Measurements from ENCODE around the gene KLHL33.
A peak's percentile ranks its signal among the peaks of the same experiment; 100 is the strongest.

Gene KLHL33

DNA sequence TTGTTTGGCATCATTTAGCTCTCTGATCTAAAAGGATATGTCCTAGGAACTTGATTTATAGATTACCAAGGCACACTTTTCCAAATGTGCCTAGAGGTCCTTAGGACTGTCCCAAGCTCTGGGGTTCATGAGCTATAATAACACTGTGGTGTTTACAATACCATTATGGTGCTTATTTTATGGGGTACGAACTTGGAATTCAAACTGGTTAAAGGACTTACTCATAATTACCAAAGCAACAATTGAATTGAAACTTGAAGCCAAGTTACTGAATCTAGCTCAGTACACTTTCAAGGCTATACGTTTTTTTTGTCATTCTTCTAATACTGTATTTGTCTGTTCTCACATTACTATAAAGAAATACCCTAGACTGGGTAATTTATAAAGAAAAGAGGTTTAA lies 13.1 kb downstream of the KLHL33 start:
- H3K9ac ChIP-seq (ENCODE audit: low read length): no peak overlapping the region
- no peaks in the 10 kb centered on the region for H3K36me3 ChIP-seq (ENCODE audit: insufficient read depth, low read length)
- H3K27ac ChIP-seq (ENCODE audit: low read depth, low read length): no peak overlapping the region
- no peak overlapping the region for H3K4me3 ChIP-seq (ENCODE audit: low read depth in 1 of 2, low read length in 2 of 2)
- no peaks in the 10 kb centered on the region for H3K27me3 ChIP-seq (ENCODE audit: control insufficient read depth in 1 of 2, insufficient read depth in 2 of 2, low read length in 2 of 2)
- H3K9me3 ChIP-seq (ENCODE audit: low read length): no peaks in the 10 kb centered on the region
- H3K4me1 ChIP-seq (ENCODE audit: insufficient read depth, low read length): no peaks in the 10 kb centered on the region

DNA sequence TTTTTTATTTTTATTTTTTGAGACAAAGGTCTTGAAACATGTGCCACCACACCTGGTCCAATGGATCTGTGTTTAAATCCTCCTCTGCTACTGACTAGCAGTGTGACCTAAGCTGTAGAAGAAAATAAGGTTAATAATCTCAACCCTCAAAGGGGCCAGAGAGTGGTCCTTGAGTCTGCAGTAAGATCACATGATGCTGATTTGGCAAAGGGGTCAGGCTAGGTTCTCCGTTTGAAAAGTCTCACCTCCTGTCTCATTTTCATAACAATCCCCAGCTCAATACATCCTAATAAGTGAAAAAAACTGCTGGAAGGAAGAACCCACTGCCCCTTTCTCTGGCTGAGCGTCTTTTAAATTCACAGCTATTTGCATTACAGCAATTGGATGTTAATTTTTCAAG lies 14.7 kb downstream of the KLHL33 start:
- Histone ChIP-seq H3K9me3 (ENCODE audit: low read length) (no peaks in the 10 kb centered on the region), H3K27ac (ENCODE audit: low read depth, low read length) (no peak overlapping the region), H3K4me1 (ENCODE audit: insufficient read depth, low read length) (no peaks in the 10 kb centered on the region), H3K27me3 (ENCODE audit: control insufficient read depth in 1 of 2, insufficient read depth in 2 of 2, low read length in 2 of 2) (no peaks in the 10 kb centered on the region), H3K4me3 (ENCODE audit: low read depth in 1 of 2, low read length in 2 of 2) (no peak overlapping the region), H3K9ac (ENCODE audit: low read length) (no peak overlapping the region), H3K36me3 (ENCODE audit: insufficient read depth, low read length) (no peaks in the 10 kb centered on the region)

- Histone ChIP-seq H3K27ac (ENCODE audit: low read depth, low read length) (no peak overlapping the region), H3K4me1 (ENCODE audit: insufficient read depth, low read length) (no peaks in the 10 kb centered on the region), H3K4me3 (ENCODE audit: low read depth in 1 of 2, low read length in 2 of 2) (no peak overlapping the region), H3K36me3 (ENCODE audit: insufficient read depth, low read length) (no peaks in the 10 kb centered on the region), H3K9me3 (ENCODE audit: low read length) (no peaks in the 10 kb centered on the region), H3K9ac (ENCODE audit: low read length) (no peak overlapping the region), H3K27me3 (ENCODE audit: control insufficient read depth in 1 of 2, insufficient read depth in 2 of 2, low read length in 2 of 2) (no peaks in the 10 kb centered on the region)
Observed at GRCh38 chr14:20419419-20419818, 16.5 kb downstream of the KLHL33 start.

- Histone ChIP-seq H3K27ac (ENCODE audit: low read depth, low read length) (no peak overlapping the region), H3K4me1 (ENCODE audit: insufficient read depth, low read length) (no peaks in the 10 kb centered on the region), H3K9ac (ENCODE audit: low read length) (no peak overlapping the region), H3K27me3 (ENCODE audit: control insufficient read depth in 1 of 2, insufficient read depth in 2 of 2, low read length in 2 of 2) (no peaks in the 10 kb centered on the region), H3K36me3 (ENCODE audit: insufficient read depth, low read length) (no peaks in the 10 kb centered on the region), H3K9me3 (ENCODE audit: low read length) (no peaks in the 10 kb centered on the region), H3K4me3 (ENCODE audit: low read depth in 1 of 2, low read length in 2 of 2) (no peak overlapping the region)
Observed at GRCh38 chr14:20418501-20418909, 17.5 kb downstream of the KLHL33 start.

DNA sequence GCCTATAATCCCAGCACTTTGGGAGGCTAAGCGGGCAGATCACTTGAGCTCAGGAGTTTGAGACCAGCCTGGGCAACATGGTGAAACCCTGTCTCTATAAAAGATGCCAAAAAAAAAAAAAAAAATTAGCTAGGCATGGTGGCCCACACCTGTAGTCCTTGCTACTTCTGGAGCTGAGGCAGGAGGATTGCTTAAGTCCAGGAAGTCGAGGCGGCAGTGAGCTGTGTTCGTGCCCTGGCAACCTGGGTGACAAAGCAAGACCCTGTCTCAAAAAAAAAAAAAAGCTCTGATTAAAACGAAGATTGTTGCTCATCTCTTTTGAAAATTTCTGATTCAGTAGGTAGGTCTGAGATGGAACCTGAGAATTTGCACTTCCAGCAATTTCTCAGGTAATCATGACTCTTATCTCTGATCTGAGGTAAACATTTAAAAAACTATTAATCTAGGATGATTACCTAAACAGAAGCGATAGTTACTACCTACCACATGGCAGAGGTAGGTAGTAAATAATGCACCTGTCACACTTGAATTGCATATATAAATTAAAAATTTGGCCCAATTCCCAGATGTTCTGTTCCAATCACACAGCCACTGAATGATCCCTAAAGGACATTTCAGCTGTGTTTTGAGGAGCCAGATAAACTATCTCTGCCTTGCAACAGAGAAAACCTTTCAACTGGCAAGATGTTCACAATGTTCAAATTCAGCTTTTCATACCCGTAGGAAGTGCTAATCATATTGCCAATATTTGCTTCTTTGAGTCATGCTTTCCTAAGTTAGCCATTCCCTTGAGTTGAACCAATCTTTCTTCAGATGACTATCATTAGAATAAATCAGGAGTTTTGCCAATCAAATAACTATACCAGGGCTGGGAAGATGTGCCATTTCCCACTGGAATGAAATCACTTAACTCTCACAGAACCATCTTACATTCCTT lies 18.4 kb downstream of the KLHL33 start:
- H3K4me3 ChIP-seq (ENCODE audit: low read depth in 1 of 2, low read length in 2 of 2): no peak overlapping the region
- no peak overlapping the region for H3K9ac ChIP-seq (ENCODE audit: low read length)
- no peaks in the 10 kb centered on the region for H3K9me3 ChIP-seq (ENCODE audit: low read length)
- H3K27me3 ChIP-seq (ENCODE audit: control insufficient read depth in 1 of 2, insufficient read depth in 2 of 2, low read length in 2 of 2): no peaks in the 10 kb centered on the region
- H3K4me1 ChIP-seq (ENCODE audit: insufficient read depth, low read length): no peaks in the 10 kb centered on the region
- no peaks in the 10 kb centered on the region for H3K36me3 ChIP-seq (ENCODE audit: insufficient read depth, low read length)
- no peak overlapping the region for H3K27ac ChIP-seq (ENCODE audit: low read depth, low read length)

DNA sequence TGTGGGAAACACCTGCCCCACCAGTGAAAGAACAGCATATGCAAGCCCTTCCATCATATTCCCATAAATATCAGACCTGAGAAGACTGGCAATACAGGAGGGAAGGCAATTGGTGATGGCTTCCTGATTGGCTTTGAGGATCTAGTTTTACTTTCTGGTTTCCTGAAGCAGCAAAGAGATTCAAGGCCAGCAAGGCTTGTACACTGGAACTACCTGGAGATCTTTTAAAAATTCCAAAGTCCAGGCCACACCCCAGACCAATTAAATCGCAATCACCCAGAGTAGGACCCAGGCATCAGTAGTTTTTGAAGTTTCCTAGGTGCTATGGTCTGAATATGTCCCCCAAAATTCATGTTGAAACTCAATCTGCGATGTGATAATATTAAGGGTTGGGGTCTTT lies 19.7 kb downstream of the KLHL33 start:
- no peak overlapping the region for H3K27ac ChIP-seq (ENCODE audit: low read depth, low read length)
- no peaks in the 10 kb centered on the region for H3K36me3 ChIP-seq (ENCODE audit: insufficient read depth, low read length)
- no peaks in the 10 kb centered on the region for H3K27me3 ChIP-seq (ENCODE audit: control insufficient read depth in 1 of 2, insufficient read depth in 2 of 2, low read length in 2 of 2)
- H3K9me3 ChIP-seq (ENCODE audit: low read length): no peaks in the 10 kb centered on the region
- H3K9ac ChIP-seq (ENCODE audit: low read length): no peak overlapping the region
- H3K4me1 ChIP-seq (ENCODE audit: insufficient read depth, low read length): peaks cover 11% of the 10 kb centered on the region
- no peak overlapping the region for H3K4me3 ChIP-seq (ENCODE audit: low read depth in 1 of 2, low read length in 2 of 2)

- Histone ChIP-seq H3K27me3 (ENCODE audit: control insufficient read depth in 1 of 2, insufficient read depth in 2 of 2, low read length in 2 of 2) (no peaks in the 10 kb centered on the region), H3K36me3 (ENCODE audit: insufficient read depth, low read length) (no peaks in the 10 kb centered on the region), H3K27ac (ENCODE audit: low read depth, low read length) (no peak overlapping the region), H3K4me1 (ENCODE audit: insufficient read depth, low read length) (peaks cover 13% of the 10 kb centered on the region), H3K9me3 (ENCODE audit: low read length) (no peaks in the 10 kb centered on the region), H3K4me3 (ENCODE audit: low read depth in 1 of 2, low read length in 2 of 2) (no peak overlapping the region), H3K9ac (ENCODE audit: low read length) (no peak overlapping the region)
Observed at GRCh38 chr14:20415782-20416206, 20.2 kb downstream of the KLHL33 start.

- Histone ChIP-seq H3K36me3 (ENCODE audit: insufficient read depth, low read length) (no peaks in the 10 kb centered on the region), H3K9me3 (ENCODE audit: low read length) (no peaks in the 10 kb centered on the region), H3K4me1 (ENCODE audit: insufficient read depth, low read length) (peaks cover 13% of the 10 kb centered on the region), H3K27ac (ENCODE audit: low read depth, low read length) (peak overlapping the region; percentile 90), H3K27me3 (ENCODE audit: control insufficient read depth in 1 of 2, insufficient read depth in 2 of 2, low read length in 2 of 2) (no peaks in the 10 kb centered on the region), H3K4me3 (ENCODE audit: low read depth in 1 of 2, low read length in 2 of 2) (peak overlapping the region; percentile 69 to 80), H3K9ac (ENCODE audit: low read length) (peak overlapping the region; percentile 65)
Observed at GRCh38 chr14:20413744-20414082, 22.3 kb downstream of the KLHL33 start.

- no peaks in the 10 kb centered on the region for H3K27me3 ChIP-seq (ENCODE audit: control insufficient read depth in 1 of 2, insufficient read depth in 2 of 2, low read length in 2 of 2)
- peak within 1 kb of the TSS; percentile 65 for H3K9ac ChIP-seq (ENCODE audit: low read length)
- H3K4me1 ChIP-seq (ENCODE audit: insufficient read depth, low read length): peaks cover 13% of the 10 kb centered on the region
- peaks cover 4% of the 10 kb centered on the region for H3K36me3 ChIP-seq (ENCODE audit: insufficient read depth, low read length)
- peak within 1 kb of the TSS; percentile 69 to 80 for H3K4me3 ChIP-seq (ENCODE audit: low read depth in 1 of 2, low read length in 2 of 2)
- H3K27ac ChIP-seq (ENCODE audit: low read depth, low read length): peak within 1 kb of the TSS; percentile 90
- H3K9me3 ChIP-seq (ENCODE audit: low read length): no peaks in the 10 kb centered on the region
Observed at GRCh38 chr14:20412876-20413743, 22.9 kb downstream of the KLHL33 start, which contains the start of gene TEP1. Gene TEP1, minus strand, starts transcription at chr14:20413501. Its CDS starts 5,062 bp downstream, at chr14:20408439.

DNA sequence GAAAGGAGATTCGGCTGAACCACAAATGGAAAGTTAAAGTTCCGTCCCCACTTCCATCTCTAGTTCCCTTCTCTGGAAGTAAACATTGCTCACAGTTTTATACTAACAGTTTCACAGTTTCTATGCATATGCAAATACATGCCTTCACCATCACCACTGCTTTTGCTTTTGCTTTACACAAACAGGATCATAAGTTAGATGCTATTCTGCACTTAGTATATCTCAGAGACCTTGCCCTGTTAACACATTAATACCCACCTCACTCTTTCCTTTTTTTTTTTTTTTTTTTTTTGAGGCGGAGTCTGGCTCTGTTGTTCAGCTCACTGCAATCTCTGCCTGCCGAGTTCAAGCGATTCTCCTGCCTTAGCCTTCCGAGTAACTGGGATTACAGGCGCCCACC lies 23.6 kb downstream of the KLHL33 start:
- peak overlapping the region; percentile 90 for H3K27ac ChIP-seq (ENCODE audit: low read depth, low read length)
- H3K4me3 ChIP-seq (ENCODE audit: low read depth in 1 of 2, low read length in 2 of 2): peak overlapping the region; percentile 69 to 80
- peak overlapping the region; percentile 65 for H3K9ac ChIP-seq (ENCODE audit: low read length)
- no peaks in the 10 kb centered on the region for H3K9me3 ChIP-seq (ENCODE audit: low read length)
- H3K36me3 ChIP-seq (ENCODE audit: insufficient read depth, low read length): peaks cover 11% of the 10 kb centered on the region
- no peaks in the 10 kb centered on the region for H3K27me3 ChIP-seq (ENCODE audit: control insufficient read depth in 1 of 2, insufficient read depth in 2 of 2, low read length in 2 of 2)
- peaks cover 13% of the 10 kb centered on the region for H3K4me1 ChIP-seq (ENCODE audit: insufficient read depth, low read length)

GRCh38 chr14:20409226-20409625 lies 26.7 kb downstream of the KLHL33 start:
- Histone ChIP-seq H3K9ac (ENCODE audit: low read length) (no peak overlapping the region), H3K27me3 (ENCODE audit: control insufficient read depth in 1 of 2, insufficient read depth in 2 of 2, low read length in 2 of 2) (no peaks in the 10 kb centered on the region), H3K4me1 (ENCODE audit: insufficient read depth, low read length) (peaks cover 13% of the 10 kb centered on the region), H3K27ac (ENCODE audit: low read depth, low read length) (no peak overlapping the region), H3K36me3 (ENCODE audit: insufficient read depth, low read length) (peaks cover 37% of the 10 kb centered on the region), H3K4me3 (ENCODE audit: low read depth in 1 of 2, low read length in 2 of 2) (no peak overlapping the region), H3K9me3 (ENCODE audit: low read length) (no peaks in the 10 kb centered on the region)
